OCI-LY7 (cell line): ENCODE measurements around the gene FDXACB1. TPM values are rescaled to one million over a fixed set of nuclear protein-coding genes. Genes with fewer than 3 reads are reported as not detected.

Source experiments
- BruUV-seq: library from RNA; stranded (reverse); fragments of 400-500 nt; replicated peaks from 2 replicates; lab custom pipeline; 2021; lab: Mats Ljungman, UMichigan
- CTCF ChIA-PET: fragments of 300-600 bp; sonication (Branson Sonifier 250); formaldehyde crosslinking; loops from one replicate; lab custom pipeline; 2022; ENCODE audit warnings: antibody characterized with exemption; ENCODE audit not compliant: unreplicated experiment; lab: Charles Lee
- POLR2A ChIA-PET: fragments of 300-600 bp; sonication (Branson Sonifier 250); formaldehyde crosslinking; loops from one replicate; lab custom pipeline; 2022; ENCODE audit warnings: antibody characterized with exemption; lab: Charles Lee
- DNase-seq: peaks from one replicate; pipeline ENCODE4 v3.0.0-alpha.2; 2015; ENCODE audit warnings: low spot score
- H2AFZ ChIP-seq: fragments of 200-600 bp; sonication (generic), shearing (Covaris generic); 2 replicates; pipeline ENCODE4 v1.6.1; 2014; ENCODE audit warnings: mild to moderate bottlenecking, antibody characterized with exemption, low read length, moderate library complexity
- H3K27ac ChIP-seq: fragments of 200-600 bp; sonication (generic); 2 replicates; pipeline ENCODE4 v1.5.1; 2014; ENCODE audit warnings: mixed run types, low read depth, mild to moderate bottlenecking, moderate library complexity, low read length, inconsistent platforms; ENCODE audit not compliant: poor library complexity, severe bottlenecking
- H3K36me3 ChIP-seq: fragments of 200-600 bp; sonication (generic); 2 replicates; pipeline ENCODE4 v1.6.1; 2014; ENCODE audit warnings: mild to moderate bottlenecking, antibody characterized with exemption, low read length, moderate library complexity, mixed read lengths; ENCODE audit not compliant: insufficient read depth
- H3K4me1 ChIP-seq: fragments of 200-600 bp; sonication (generic); 2 replicates; pipeline ENCODE4 v1.5.1; 2014; ENCODE audit warnings: mild to moderate bottlenecking, low read length; ENCODE audit not compliant: insufficient read depth, poor library complexity, severe bottlenecking
- H3K4me2 ChIP-seq: fragments of 200-600 bp; sonication (generic); 2 replicates; pipeline ENCODE4 v1.6.1; 2014; ENCODE audit warnings: mild to moderate bottlenecking, low read length
- H3K4me3 ChIP-seq: fragments of 200-600 bp; sonication (generic); 2 replicates; pipeline ENCODE4 v1.5.1; 2014; ENCODE audit warnings: mild to moderate bottlenecking, low read depth, low read length; ENCODE audit not compliant: poor library complexity, severe bottlenecking
- H3K79me2 ChIP-seq: fragments of 200-600 bp; sonication (generic); 2 replicates; pipeline ENCODE4 v1.6.1; 2016; ENCODE audit warnings: low read depth, mild to moderate bottlenecking, low read length, moderate library complexity, mixed read lengths; ENCODE audit not compliant: insufficient read depth
- H3K9me2 ChIP-seq: fragments of 200-600 bp; sonication (generic); 2 replicates; pipeline ENCODE4 v1.6.1; 2016; ENCODE audit warnings: mild to moderate bottlenecking, low read length, mixed read lengths; ENCODE audit not compliant: insufficient read depth
- H3K9me3 ChIP-seq: fragments of 200-600 bp; sonication (generic); 2 replicates; pipeline ENCODE4 v1.6.1; 2014; ENCODE audit warnings: mild to moderate bottlenecking, mixed run types, low read length, mixed read lengths
- H4K20me1 ChIP-seq: fragments of 200-600 bp; sonication (generic); 2 replicates; pipeline ENCODE4 v1.6.1; 2014; ENCODE audit warnings: mild to moderate bottlenecking, antibody characterized with exemption, low read length, moderate library complexity, mixed read lengths; ENCODE audit not compliant: insufficient read depth
- CTCF ChIP-seq: fragments of 200-600 bp; sonication (generic); conservative IDR thresholded peaks from 2 replicates; pipeline ENCODE4 v1.5.1; 2014; ENCODE audit warnings: mild to moderate bottlenecking, antibody characterized with exemption, low read length, moderate library complexity, mixed read lengths
- EZH2phosphoT487 ChIP-seq: fragments of 200-600 bp; sonication (generic); IDR thresholded peaks from 2 replicates; pipeline ENCODE4 v1.6.1; 2018; ENCODE audit warnings: low read depth, borderline replicate concordance, mild to moderate bottlenecking, mixed run types, antibody characterized with exemption, low read length, moderate library complexity, mixed read lengths
- intact Hi-C: fragments of 100-400 bp; cut with micrococcal nuclease; formaldehyde crosslinking; loops from one replicate; pipeline ENCODE4 v1.10.0; 2022; ENCODE audit not compliant: unreplicated experiment
- total RNA-seq, 2 experiments: library from RNA; depleted of rRNA in 1 of 2; stranded (reverse); fragments of >200 nt in 1 of 2; shearing (Covaris generic) in 1 of 2; gene quantifications; 2 replicates each; pipeline ENCODE4 v1.2.3, GENCODE V29; 2014 to 2022

The FDXACB1 gene
- total RNA-seq, 2 experiments from 2014 or later = 5.8 to 6.2 TPM

GRCh38 chr11:111909378-111909777, 30.4 kb upstream of the FDXACB1 start:
- Histone ChIP-seq H3K4me3 (no peak overlapping the region), H3K79me2 (no peaks in the 10 kb centered on the region), H3K36me3 (no peaks in the 10 kb centered on the region), H3K4me2 (no peak overlapping the region), H2AFZ (no peak overlapping the region), H3K27ac (no peak overlapping the region), H3K4me1 (no peaks in the 10 kb centered on the region), H3K9me3 (no peaks in the 10 kb centered on the region), H4K20me1 (no peaks in the 10 kb centered on the region), H3K9me2 (no peaks in the 10 kb centered on the region)
- BruUV-seq = no TSS peak
- intact Hi-C loops = no loop called here
- CTCF ChIA-PET = no interaction called here
- POLR2A ChIA-PET = interaction anchor here (0.7 to 1.0 kb wide), 3 partner anchors 16 to 28 kb away, joined by 3 to 4 read pairs (median 3); no protein-coding TSS in a partner anchor
- DNase-seq = no peak
- TF ChIP-seq CTCF (no peak), EZH2phosphoT487 (no peak)

DNA sequence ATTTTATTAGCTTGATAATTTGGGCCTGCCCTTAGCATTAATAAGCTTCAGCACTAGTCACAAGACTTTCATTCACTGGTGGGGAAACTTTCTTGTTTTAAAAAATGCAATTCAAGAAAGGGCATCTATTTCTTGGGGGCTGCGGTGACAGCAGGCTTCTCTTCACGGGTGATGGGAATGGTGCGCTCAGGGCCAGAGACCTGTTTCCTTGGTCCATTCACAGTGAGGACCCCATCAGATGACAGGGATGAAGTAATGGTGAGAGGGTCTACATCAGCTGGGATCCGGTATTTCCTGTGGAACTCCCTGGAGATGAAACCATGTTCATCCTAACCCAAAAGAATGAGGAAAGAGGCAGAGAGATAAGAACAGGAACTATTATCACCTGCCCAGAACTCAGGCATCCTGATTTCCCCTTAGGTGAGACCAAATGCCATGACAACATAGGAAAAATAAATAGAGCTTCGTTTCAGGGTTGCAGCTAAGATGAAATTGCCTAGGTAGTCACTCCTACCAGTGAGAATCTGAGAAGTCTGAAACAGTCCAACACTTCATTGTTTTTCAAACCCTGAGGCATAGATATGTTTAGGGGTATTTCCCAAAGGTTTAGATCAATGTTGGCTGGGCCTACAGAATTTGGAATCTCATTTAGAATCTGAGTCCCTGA, 29.8 kb upstream of the FDXACB1 start:
- Histone ChIP-seq H3K9me3 (no peaks in the 10 kb centered on the region), H3K27ac (no peak overlapping the region), H3K4me1 (no peaks in the 10 kb centered on the region), H3K4me3 (no peak overlapping the region), H3K4me2 (no peak overlapping the region), H3K79me2 (no peaks in the 10 kb centered on the region), H3K36me3 (no peaks in the 10 kb centered on the region), H3K9me2 (no peaks in the 10 kb centered on the region), H4K20me1 (no peaks in the 10 kb centered on the region), H2AFZ (no peak overlapping the region)
- no peak for TF ChIP-seq CTCF
- TF ChIP-seq EZH2phosphoT487 = no peak
- POLR2A ChIA-PET = interaction anchor here (0.7 to 1.4 kb wide), 6 partner anchors 11 to 29 kb away, joined by 3 to 4 read pairs (median 3); no protein-coding TSS in a partner anchor
- no TSS peak for BruUV-seq
- DNase-seq = no peak
- CTCF ChIA-PET = no interaction called here
- intact Hi-C loops = no loop called here

GRCh38 chr11:111906680-111907079, 27.7 kb upstream of the FDXACB1 start:
- no peaks in the 10 kb centered on the region for H3K4me1 ChIP-seq
- ChIA-PET CTCF (no interaction called here), POLR2A (interaction anchor here (0.8 to 1.1 kb wide), 2 partner anchors 12 to 25 kb away, joined by 3 read pairs; partner anchors contain the start of gene C11orf52)
- TF ChIP-seq CTCF = no peak
- TF ChIP-seq EZH2phosphoT487 = no peak
- no peaks in the 10 kb centered on the region for H3K9me3 ChIP-seq
- no peak overlapping the region for H3K4me3 ChIP-seq
- no peak for DNase-seq
- H3K4me2 ChIP-seq = no peak overlapping the region
- no peak overlapping the region for H3K27ac ChIP-seq
- H3K9me2 ChIP-seq = no peaks in the 10 kb centered on the region
- no peaks in the 10 kb centered on the region for H3K79me2 ChIP-seq
- no TSS peak for BruUV-seq
- intact Hi-C loops = no loop called here
- H2AFZ ChIP-seq = no peak overlapping the region
- no peaks in the 10 kb centered on the region for H4K20me1 ChIP-seq
- no peaks in the 10 kb centered on the region for H3K36me3 ChIP-seq
